Right ventricle myocardium superior (tissue), 1 donor: ENCODE measurements around the gene TYROBP. TPM values are rescaled to one million over a fixed set of nuclear protein-coding genes. Genes with fewer than 3 reads are reported as not detected.
"Not testable (repeated sequence)": the region's sequence is repeated elsewhere in the genome, so short reads cannot be mapped to it uniquely, and the experiment has no call there.

Experiments
- ATAC-seq: fragments of 200-7000 bp; cut with Tn5 transposase; one replicate; pipeline ENCODE4 v1.9.1; 2020; ENCODE audit warnings: mild to moderate bottlenecking; ENCODE audit not compliant: poor library complexity
- DNase-seq: peaks from one replicate; pipeline ENCODE4 v3.0.0-alpha.2; 2020
- intact Hi-C: fragments of 100-400 bp; cut with DNase I; formaldehyde crosslinking; loops from one replicate; pipeline ENCODE4 v1.11.2; 2022
- total RNA-seq: library from RNA; stranded (reverse); fragmentation: NEBNext Ultra II Directional; extraction: Animal tissue kit (Norgen Biotek cat#: 25700); gene quantifications from one replicate; pipeline ENCODE4 v1.2.1, GENCODE V29; 2021
- donor health status: DM: no; HTN: yes; CAD: no; lungs with severe emphysema.

The TYROBP gene
- total RNA-seq, 1 donor from 2014 or later, result 28.3 TPM

- intact Hi-C loops, result no loop called here
- ATAC-seq, result no peak
- no peak for DNase-seq
These were observed 22.2 kb downstream of the TYROBP start for GRCh38 chr19:35885904-35886303.

- ATAC-seq (no peak), DNase-seq (no peak)
- intact Hi-C loops, result no loop called here
These were observed 22.8 kb downstream of the TYROBP start for GRCh38 chr19:35885225-35885738.

- intact Hi-C loops, result loop anchor here (5.0 kb wide), 1 partner anchor 48 kb away; no protein-coding TSS in a partner anchor
- no peak for DNase-seq
These were observed 24.2 kb downstream of the TYROBP start for GRCh38 chr19:35883882-35884281.

GRCh38 chr19:35882114-35882832, 25.8 kb downstream of the TYROBP start:
- peak; percentile 44 for ATAC-seq
- DNase-seq, result no peak
- intact Hi-C loops, result loop anchor here (5.0 kb wide), 1 partner anchor 50 kb away; no protein-coding TSS in a partner anchor

More at GRCh38 chr19:35883882-35884281, 24.2 kb downstream of the TYROBP start:
- no peak for ATAC-seq

- ATAC-seq, result peak; percentile 98
- intact Hi-C loops, result loop anchor here (5.0 kb wide), 1 partner anchor 52 kb away; no protein-coding TSS in a partner anchor
These were observed 28.3 kb downstream of the TYROBP start for GRCh38 chr19:35879770-35880317.

GRCh38 chr19:35879068-35879467, 29.0 kb downstream of the TYROBP start:
- DNase-seq, result no peak
- intact Hi-C loops, result no loop called here
- no peak for ATAC-seq

More at GRCh38 chr19:35879770-35880317, 28.3 kb downstream of the TYROBP start:
- DNase-seq, result peak; percentile 96

- DNase-seq (no peak), ATAC-seq (no peak)
- intact Hi-C loops, result no loop called here
These were observed 33.6 kb downstream of the TYROBP start for GRCh38 chr19:35874392-35874930.

- intact Hi-C loops, result no loop called here
- no peak for DNase-seq
- no peak for ATAC-seq
These were observed 35.9 kb downstream of the TYROBP start for GRCh38 chr19:35872180-35872579.

GRCh38 chr19:35871611-35872010, 36.5 kb downstream of the TYROBP start:
- intact Hi-C loops, result no loop called here
- ATAC-seq (no peak), DNase-seq (no peak)

GRCh38 chr19:35870798-35871197, 37.3 kb downstream of the TYROBP start:
- DNase-seq (no peak), ATAC-seq (no peak)
- intact Hi-C loops, result no loop called here

GRCh38 chr19:35870124-35870736, 37.9 kb downstream of the TYROBP start:
- intact Hi-C loops, DNase-seq, ATAC-seq: not testable (repeated sequence)

GRCh38 chr19:35869327-35870123, 38.6 kb downstream of the TYROBP start:
- ATAC-seq (peak; percentile 72), DNase-seq (peak; percentile 81)
- intact Hi-C loops, result no loop called here

GRCh38 chr19:35868823-35869326, 39.2 kb downstream of the TYROBP start:
- DNase-seq, result no peak
- intact Hi-C loops, result no loop called here
- no peak for ATAC-seq

- intact Hi-C loops, result no loop called here
- ATAC-seq, result peak; percentile 96
- peak; percentile 84 for DNase-seq
These were observed 39.8 kb downstream of the TYROBP start, which contains the start of gene APLP1 for GRCh38 chr19:35868172-35868822. TSS of gene APLP1 (plus strand) at chr19:35868574. CDS start at chr19:35868637, 63 bp downstream.

- intact Hi-C loops, result no loop called here
- ATAC-seq (no peak), DNase-seq (no peak)
These were observed 45.1 kb downstream of the TYROBP start for GRCh38 chr19:35863018-35863417.

GRCh38 chr19:35862528-35862927, 45.6 kb downstream of the TYROBP start:
- DNase-seq (no peak), ATAC-seq (no peak)
- intact Hi-C loops, result no loop called here

- intact Hi-C loops, result no loop called here
- no peak for DNase-seq
- no peak for ATAC-seq
These were observed 46.4 kb downstream of the TYROBP start for GRCh38 chr19:35861640-35862160.
